Left ventricle myocardium inferior (tissue), 1 donor: ENCODE data around the gene HES7. TPM values are rescaled to one million over a fixed set of nuclear protein-coding genes. Genes with fewer than 3 reads are reported as not detected.

Experiments used
- DNase-seq: peaks from one replicate; pipeline ENCODE4 v3.0.0-alpha.2; 2020
- H3K27ac ChIP-seq: fragments of 200-600 bp; replicated peaks from 2 replicates; pipeline ENCODE4 v1.8.0; 2021
- H3K27me3 ChIP-seq: fragments of 200-600 bp; 2 replicates; pipeline ENCODE4 v1.8.0; 2021; ENCODE audit warnings: low read depth
- H3K36me3 ChIP-seq: fragments of 200-600 bp; 2 replicates; pipeline ENCODE4 v1.8.0; 2021
- H3K4me1 ChIP-seq: fragments of 200-600 bp; 2 replicates; pipeline ENCODE4 v1.8.0; 2021
- H3K4me3 ChIP-seq: fragments of 200-600 bp; 2 replicates; pipeline ENCODE4 v1.8.0; 2021; ENCODE audit warnings: mild to moderate bottlenecking, moderate library complexity
- H3K9me3 ChIP-seq: fragments of 200-600 bp; replicated peaks from 2 replicates; pipeline ENCODE4 v1.8.0; 2021
- CTCF ChIP-seq: fragments of 200-600 bp; IDR thresholded peaks from 2 replicates; pipeline ENCODE4 v1.8.0; 2021; ENCODE audit warnings: antibody characterized with exemption, mild to moderate bottlenecking, borderline replicate concordance
- intact Hi-C: fragments of 100-400 bp; cut with micrococcal nuclease; formaldehyde crosslinking; loops from one replicate; pipeline ENCODE4 v1.11.0; 2022
- microRNA-seq: library from miRNA; unstranded; fragments of <30 nt; microRNA quantifications from one replicate; pipeline ENCODE4 v1.2.0, GENCODE V29; 2020
- total RNA-seq: library from RNA; stranded (reverse); fragmentation: NEBNext Ultra II Directional; extraction: Animal tissue kit (Norgen Biotek cat#: 25700); gene quantifications from one replicate; pipeline ENCODE4 v1.2.1, GENCODE V29; 2021
- donor health status: DM: no; HTN: yes; CAD: no; lungs with severe emphysema.

Gene HES7
- total RNA-seq, 1 donor from 2014 or later: not detected

GRCh38 chr17:8072729-8073461 lies 51.0 kb downstream of the HES7 start:
- no peak for DNase-seq
- Histone ChIP-seq H3K4me3 (peak overlapping the region; percentile 34), H3K27ac (no peak overlapping the region), H3K9me3 (no peaks in the 10 kb centered on the region), H3K4me1 (peaks cover 20% of the 10 kb centered on the region), H3K36me3 (no peaks in the 10 kb centered on the region), H3K27me3 (peaks cover 84% of the 10 kb centered on the region)
- intact Hi-C loops: no loop called here
- no peak for TF ChIP-seq CTCF

GRCh38 chr17:8072341-8072728 lies 51.6 kb downstream of the HES7 start:
- no peak for TF ChIP-seq CTCF
- intact Hi-C loops: no loop called here
- H3K27ac ChIP-seq: no peak overlapping the region
- H3K27me3 ChIP-seq: peaks cover 84% of the 10 kb centered on the region
- peaks cover 20% of the 10 kb centered on the region for H3K4me1 ChIP-seq
- H3K4me3 ChIP-seq: peak overlapping the region; percentile 34
- no peaks in the 10 kb centered on the region for H3K9me3 ChIP-seq
- H3K36me3 ChIP-seq: no peaks in the 10 kb centered on the region
- no peak for DNase-seq

DNA sequence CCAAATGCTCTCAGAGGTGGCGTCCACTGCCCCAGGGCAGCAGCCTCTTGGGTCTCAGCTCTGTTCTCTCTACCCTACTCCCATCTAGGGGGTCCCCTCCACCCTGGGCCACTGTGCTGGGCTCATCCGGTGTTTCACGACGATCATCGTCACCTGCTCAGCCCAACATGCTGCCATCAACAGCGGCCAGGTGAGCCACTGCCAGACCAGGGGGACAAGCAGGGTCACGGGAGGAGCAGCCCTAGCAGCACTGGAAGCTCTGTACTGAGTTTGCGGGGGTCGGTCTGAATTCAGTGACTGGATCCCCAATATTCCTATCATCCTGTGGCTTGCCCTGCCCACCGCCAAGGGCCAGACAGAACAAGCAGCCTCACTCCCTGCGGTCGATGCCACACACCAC lies 52.4 kb downstream of the HES7 start:
- intact Hi-C loops: no loop called here
- H3K9me3 ChIP-seq: no peaks in the 10 kb centered on the region
- H3K4me3 ChIP-seq: no peak overlapping the region
- H3K4me1 ChIP-seq: peaks cover 20% of the 10 kb centered on the region
- no peak overlapping the region for H3K27ac ChIP-seq
- no peak for TF ChIP-seq CTCF
- no peak for DNase-seq
- peaks cover 83% of the 10 kb centered on the region for H3K27me3 ChIP-seq
- H3K36me3 ChIP-seq: no peaks in the 10 kb centered on the region

Small RNAs within 50 kb of the gene (microRNA-seq; reads per million reads assigned to microRNA genes)
- gene MIR4314: not detected
- 0.94 reads per million for gene MIR6883

Other genes starting within 250 kb of the HES7 start
- 15.6 TPM for gene CHD3, start 235.3 kb downstream of the HES7 start, total RNA-seq
- 1.0 TPM for gene RNF227, start 207.8 kb downstream of the HES7 start, total RNA-seq
- 0.30 TPM for gene KCNAB3, start 194.2 kb downstream of the HES7 start, total RNA-seq
- gene TRAPPC1, start 192.2 kb downstream of the HES7 start, total RNA-seq: 111 TPM
- gene CNTROB, start 191.9 kb downstream of the HES7 start, total RNA-seq: 8.7 TPM
- not detected for gene GUCY2D, start 121.5 kb downstream of the HES7 start, total RNA-seq
- gene ALOX15B, start 85.0 kb downstream of the HES7 start, total RNA-seq: not detected
- not detected for gene ALOX12B, start 36.4 kb downstream of the HES7 start, total RNA-seq
- not detected for gene ALOXE3, start 5.6 kb downstream of the HES7 start, total RNA-seq
- gene PER1, start 28.3 kb upstream of the HES7 start, total RNA-seq: 109 TPM
- gene VAMP2, start 38.8 kb upstream of the HES7 start, total RNA-seq: 59.6 TPM
- 7.9 TPM for gene TMEM107, start 52.3 kb upstream of the HES7 start, total RNA-seq
- 8.4 TPM for gene BORCS6, start 66.1 kb upstream of the HES7 start, total RNA-seq
- gene AURKB, start 86.5 kb upstream of the HES7 start, total RNA-seq: 1.2 TPM
- gene CTC1, start 124.0 kb upstream of the HES7 start, total RNA-seq: 14.6 TPM
- gene PFAS, start 125.2 kb upstream of the HES7 start, total RNA-seq: 9.8 TPM
- 25.6 TPM for gene RANGRF, start 164.6 kb upstream of the HES7 start, total RNA-seq
- 1.3 TPM for gene SLC25A35, start 171.3 kb upstream of the HES7 start, total RNA-seq
- 19.4 TPM for gene ARHGEF15, start 186.1 kb upstream of the HES7 start, total RNA-seq
- gene ODF4, start 215.7 kb upstream of the HES7 start, total RNA-seq: not detected